ENCODE data around the gene TMEM81.

The TMEM81 gene, protein sequence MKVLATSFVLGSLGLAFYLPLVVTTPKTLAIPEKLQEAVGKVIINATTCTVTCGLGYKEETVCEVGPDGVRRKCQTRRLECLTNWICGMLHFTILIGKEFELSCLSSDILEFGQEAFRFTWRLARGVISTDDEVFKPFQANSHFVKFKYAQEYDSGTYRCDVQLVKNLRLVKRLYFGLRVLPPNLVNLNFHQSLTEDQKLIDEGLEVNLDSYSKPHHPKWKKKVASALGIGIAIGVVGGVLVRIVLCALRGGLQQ

DNA sequence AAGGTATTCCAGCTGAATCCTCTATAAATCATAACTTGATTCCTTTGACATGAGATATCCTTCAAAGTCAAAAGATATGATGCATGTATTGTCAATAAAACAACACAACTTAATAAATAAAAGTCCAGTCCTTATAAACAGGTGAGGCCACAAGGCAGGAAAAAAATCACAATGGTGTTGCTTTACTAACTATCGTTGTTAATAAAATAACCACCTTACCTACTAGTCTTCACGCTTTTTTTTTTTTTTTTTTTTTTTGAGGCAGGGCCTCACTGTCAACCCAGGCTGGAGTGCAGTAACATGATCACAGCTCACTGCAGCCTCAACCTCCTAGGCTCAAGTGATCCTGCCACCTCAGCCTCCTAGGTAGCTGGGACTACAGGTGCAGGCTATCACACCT lies at the start of gene TMEM81:
TSS of gene TMEM81 (minus strand) at position 101 of the 400 bp plus-strand sequence. CDS start 140 bp downstream, outside the sequence.
- Histone ChIP-seq H3K27me3 (ENCODE audit: insufficient read depth, poor library complexity, severe bottlenecking) (no peaks in the 10 kb centered on the region), H3K27ac (ENCODE audit: poor library complexity, severe bottlenecking) (no peak within 1 kb of the TSS), H3K4me1 (ENCODE audit: insufficient read depth, poor library complexity, severe bottlenecking) (no peaks in the 10 kb centered on the region), H3K9me3 (ENCODE audit: severe bottlenecking) (no peaks in the 10 kb centered on the region), H3K4me3 (ENCODE audit: severe bottlenecking) (no peak within 1 kb of the TSS), H3K36me3 (ENCODE audit: low read depth) (peaks cover 26% of the 10 kb centered on the region)
- no peak for ATAC-seq (ENCODE audit: low read depth)
- DNase-seq (ENCODE audit: low spot score) = no peak
- TF ChIP-seq, protein P1, sequence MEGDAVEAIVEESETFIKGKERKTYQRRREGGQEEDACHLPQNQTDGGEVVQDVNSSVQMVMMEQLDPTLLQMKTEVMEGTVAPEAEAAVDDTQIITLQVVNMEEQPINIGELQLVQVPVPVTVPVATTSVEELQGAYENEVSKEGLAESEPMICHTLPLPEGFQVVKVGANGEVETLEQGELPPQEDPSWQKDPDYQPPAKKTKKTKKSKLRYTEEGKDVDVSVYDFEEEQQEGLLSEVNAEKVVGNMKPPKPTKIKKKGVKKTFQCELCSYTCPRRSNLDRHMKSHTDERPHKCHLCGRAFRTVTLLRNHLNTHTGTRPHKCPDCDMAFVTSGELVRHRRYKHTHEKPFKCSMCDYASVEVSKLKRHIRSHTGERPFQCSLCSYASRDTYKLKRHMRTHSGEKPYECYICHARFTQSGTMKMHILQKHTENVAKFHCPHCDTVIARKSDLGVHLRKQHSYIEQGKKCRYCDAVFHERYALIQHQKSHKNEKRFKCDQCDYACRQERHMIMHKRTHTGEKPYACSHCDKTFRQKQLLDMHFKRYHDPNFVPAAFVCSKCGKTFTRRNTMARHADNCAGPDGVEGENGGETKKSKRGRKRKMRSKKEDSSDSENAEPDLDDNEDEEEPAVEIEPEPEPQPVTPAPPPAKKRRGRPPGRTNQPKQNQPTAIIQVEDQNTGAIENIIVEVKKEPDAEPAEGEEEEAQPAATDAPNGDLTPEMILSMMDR (IDR thresholded peaks at IDR 0.05; ENCODE audit: poor library complexity, severe bottlenecking) = no peak

DNA sequence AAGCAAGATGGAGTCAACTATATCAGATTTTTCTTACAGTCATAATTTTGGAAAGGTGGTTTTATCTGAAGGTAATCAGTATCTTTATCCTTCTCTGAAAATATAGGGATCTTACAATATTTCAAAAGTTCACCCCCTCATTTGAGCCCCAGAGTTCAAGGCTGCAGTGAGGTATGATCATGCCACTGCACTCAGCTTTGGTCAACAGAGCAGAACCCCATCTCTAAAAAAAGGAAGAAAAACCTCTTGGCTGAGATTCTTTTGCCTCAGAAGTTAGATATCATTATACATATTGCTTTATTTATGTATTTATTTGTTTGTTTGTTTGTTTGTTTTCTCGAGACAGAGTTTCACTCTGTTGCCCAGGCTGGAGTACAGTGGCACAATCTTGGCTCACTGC lies 49.0 kb upstream of the TMEM81 start:
- H3K27me3 ChIP-seq (ENCODE audit: insufficient read depth, poor library complexity, severe bottlenecking) = no peaks in the 10 kb centered on the region
- no peaks in the 10 kb centered on the region for H3K4me1 ChIP-seq (ENCODE audit: insufficient read depth, poor library complexity, severe bottlenecking)
- TF ChIP-seq, protein P1 (IDR thresholded peaks at IDR 0.05; ENCODE audit: poor library complexity, severe bottlenecking) = no peak
- H3K4me3 ChIP-seq (ENCODE audit: severe bottlenecking) = no peak overlapping the region
- H3K9me3 ChIP-seq (ENCODE audit: severe bottlenecking) = no peaks in the 10 kb centered on the region
- ATAC-seq (ENCODE audit: low read depth) (no peak), DNase-seq (ENCODE audit: low spot score) (no peak)
- H3K27ac ChIP-seq (ENCODE audit: poor library complexity, severe bottlenecking) = no peak overlapping the region
- H3K36me3 ChIP-seq (ENCODE audit: low read depth) = no peaks in the 10 kb centered on the region

DNA sequence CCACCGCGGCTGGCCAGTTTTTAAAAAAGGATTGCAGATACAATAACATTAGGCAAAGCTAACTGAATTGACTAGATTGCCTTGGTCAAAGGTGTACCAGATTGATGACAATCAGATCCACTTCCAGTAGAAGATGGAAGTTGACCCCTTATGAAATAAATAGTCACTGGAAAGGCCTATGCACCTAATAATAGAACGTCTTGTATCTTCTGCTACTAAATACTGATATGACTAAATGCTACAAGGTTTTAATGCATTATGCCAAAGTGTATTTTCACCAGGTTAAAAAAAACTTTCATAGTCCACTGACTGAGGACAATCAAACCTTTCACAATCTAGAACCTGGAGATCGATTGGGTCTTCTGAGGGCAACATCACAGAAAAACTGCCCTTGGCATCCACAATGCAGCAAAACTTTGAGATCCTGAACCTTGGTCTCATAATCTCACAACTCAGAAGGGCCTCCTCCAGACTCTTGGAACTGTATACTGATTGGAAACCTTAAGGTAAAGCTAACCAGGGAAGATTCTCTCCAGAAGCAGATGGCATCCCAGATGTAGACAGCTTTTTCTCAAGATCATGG lies 45.3 kb upstream of the TMEM81 start:
- TF ChIP-seq, protein P1 (IDR thresholded peaks at IDR 0.05; ENCODE audit: poor library complexity, severe bottlenecking) = no peak
- no peaks in the 10 kb centered on the region for H3K36me3 ChIP-seq (ENCODE audit: low read depth)

DNA sequence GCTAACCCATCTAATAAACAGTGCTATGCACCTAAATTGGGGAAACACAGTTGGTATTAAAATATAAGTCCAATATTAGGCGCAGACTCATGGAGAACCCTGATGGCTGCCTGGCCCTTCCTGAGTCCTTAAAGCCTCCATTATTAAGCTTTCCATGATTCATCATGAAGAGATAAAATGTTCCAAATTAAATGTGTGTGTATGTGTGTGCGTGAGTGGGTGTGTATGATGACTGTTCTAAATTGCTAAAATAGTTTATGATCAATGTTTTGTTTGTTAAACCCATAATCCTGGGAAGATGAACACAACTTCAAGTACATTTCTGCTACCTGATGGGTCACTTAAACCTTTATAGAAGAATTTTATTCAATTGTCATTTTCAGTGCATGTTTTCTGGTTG lies 43.8 kb upstream of the TMEM81 start:
- H3K27ac ChIP-seq (ENCODE audit: poor library complexity, severe bottlenecking) = no peak overlapping the region
- H3K9me3 ChIP-seq (ENCODE audit: severe bottlenecking) = no peaks in the 10 kb centered on the region
- no peaks in the 10 kb centered on the region for H3K27me3 ChIP-seq (ENCODE audit: insufficient read depth, poor library complexity, severe bottlenecking)
- no peaks in the 10 kb centered on the region for H3K4me1 ChIP-seq (ENCODE audit: insufficient read depth, poor library complexity, severe bottlenecking)
- no peak overlapping the region for H3K4me3 ChIP-seq (ENCODE audit: severe bottlenecking)
- DNase-seq (ENCODE audit: low spot score) = no peak
- no peak for ATAC-seq (ENCODE audit: low read depth)
- no peaks in the 10 kb centered on the region for H3K36me3 ChIP-seq (ENCODE audit: low read depth)
- TF ChIP-seq, protein P1 (IDR thresholded peaks at IDR 0.05; ENCODE audit: poor library complexity, severe bottlenecking) = no peak

More for the DNA sequence above, 45.3 kb upstream of the TMEM81 start:
- Histone ChIP-seq H3K27me3 (ENCODE audit: insufficient read depth, poor library complexity, severe bottlenecking) (no peaks in the 10 kb centered on the region), H3K4me3 (ENCODE audit: severe bottlenecking) (no peak overlapping the region), H3K27ac (ENCODE audit: poor library complexity, severe bottlenecking) (no peak overlapping the region), H3K9me3 (ENCODE audit: severe bottlenecking) (no peaks in the 10 kb centered on the region), H3K4me1 (ENCODE audit: insufficient read depth, poor library complexity, severe bottlenecking) (no peaks in the 10 kb centered on the region)
- DNase-seq (ENCODE audit: low spot score) (no peak), ATAC-seq (ENCODE audit: low read depth) (no peak)

DNA sequence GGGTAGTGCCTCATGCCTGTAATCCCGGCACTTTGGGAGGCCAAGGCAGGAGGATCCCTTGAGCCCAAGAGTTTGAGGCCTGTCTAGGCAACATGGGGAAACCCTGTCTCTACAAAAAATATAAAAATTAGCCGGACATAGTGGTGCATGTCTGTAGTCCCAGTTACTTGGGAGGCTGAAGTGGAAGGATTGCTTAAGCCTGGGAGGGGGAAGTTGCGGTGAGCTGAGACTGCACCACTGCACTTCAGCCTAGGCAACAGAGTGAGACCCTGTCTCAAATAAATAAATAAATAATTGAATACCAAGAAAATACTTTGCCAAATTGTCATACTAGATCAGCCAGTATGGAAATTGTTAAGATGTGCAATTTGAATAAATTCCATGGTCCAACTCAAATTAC lies 43.4 kb upstream of the TMEM81 start:
- H3K4me3 ChIP-seq (ENCODE audit: severe bottlenecking) = no peak overlapping the region

More for the DNA sequence above, 43.4 kb upstream of the TMEM81 start:
- H3K9me3 ChIP-seq (ENCODE audit: severe bottlenecking) = no peaks in the 10 kb centered on the region
- H3K4me1 ChIP-seq (ENCODE audit: insufficient read depth, poor library complexity, severe bottlenecking) = peaks cover 4% of the 10 kb centered on the region
- H3K27me3 ChIP-seq (ENCODE audit: insufficient read depth, poor library complexity, severe bottlenecking) = no peaks in the 10 kb centered on the region
- no peak for ATAC-seq (ENCODE audit: low read depth)
- DNase-seq (ENCODE audit: low spot score) = no peak
- TF ChIP-seq, protein P1 (IDR thresholded peaks at IDR 0.05; ENCODE audit: poor library complexity, severe bottlenecking) = no peak
- no peak overlapping the region for H3K27ac ChIP-seq (ENCODE audit: poor library complexity, severe bottlenecking)
- H3K36me3 ChIP-seq (ENCODE audit: low read depth) = no peaks in the 10 kb centered on the region

Data from RWPE2 (cell line).